Natural killer cell (primary cell): ENCODE data around the gene CORO7. TPM values are rescaled to one million over a fixed set of nuclear protein-coding genes. Genes with fewer than 3 reads are reported as not detected.

Source experiments
- ATAC-seq, 3 donors: fragments of 150-1000 bp in 2 of 3; fragments of 200-7000 bp in 1 of 3; cut with Tn5 transposase; 1 replicate in 1 of 3; 2 replicates in 2 of 3; pipeline ENCODE4 v1.10.0; 2021; ENCODE audit warnings: mild to moderate bottlenecking in 2 of 3, moderate library complexity in 2 of 3
- DNase-seq, 2 donors: peaks; one replicate each; pipeline versions ENCODE4 v3.0.0 to v3.0.0-alpha.2; 2013 to 2021; ENCODE audit warnings: mixed read lengths in 1 of 2
- H3K27ac ChIP-seq: one replicate; pipeline ENCODE4 v1.5.1; 2013; ENCODE audit warnings: mild to moderate bottlenecking, low read length
- H3K27me3 ChIP-seq: one replicate; pipeline ENCODE4 v1.6.1; 2013; ENCODE audit warnings: low read length; ENCODE audit not compliant: control insufficient read depth, insufficient read depth
- H3K36me3 ChIP-seq: one replicate; pipeline ENCODE4 v1.6.1; 2013; ENCODE audit warnings: low read length; ENCODE audit not compliant: control insufficient read depth, insufficient read depth
- H3K4me1 ChIP-seq: one replicate; pipeline ENCODE4 v1.6.1; 2013; ENCODE audit warnings: low read length; ENCODE audit not compliant: control insufficient read depth, insufficient read depth
- H3K4me3 ChIP-seq: one replicate; pipeline ENCODE4 v1.5.1; 2013; ENCODE audit warnings: low read length
- H3K9me3 ChIP-seq: one replicate; pipeline ENCODE4 v1.6.1; 2013; ENCODE audit warnings: low read length; ENCODE audit not compliant: control insufficient read depth, insufficient read depth
- H3K27ac Mint-ChIP-seq, 2 donors: one replicate each; pipeline ENCODE4 v1.8.0; 2022; ENCODE audit warnings: mild to moderate bottlenecking in 2 of 2, mixed read lengths in 2 of 2, moderate library complexity in 1 of 2
- H3K27me3 Mint-ChIP-seq, 2 donors: one replicate each; pipeline ENCODE4 v1.8.0; 2022; ENCODE audit warnings: low read depth in 2 of 2, mixed read lengths in 2 of 2
- H3K36me3 Mint-ChIP-seq: one replicate; pipeline ENCODE4 v1.8.0; 2022; ENCODE audit warnings: mixed read lengths
- H3K4me1 Mint-ChIP-seq, 2 donors: one replicate each; pipeline ENCODE4 v1.8.0; 2022; ENCODE audit warnings: mixed read lengths in 2 of 2
- H3K4me3 Mint-ChIP-seq: one replicate; pipeline ENCODE4 v1.8.0; 2022; ENCODE audit warnings: mild to moderate bottlenecking, moderate library complexity, mixed read lengths
- H3K9me3 Mint-ChIP-seq, 2 donors: one replicate each; pipeline ENCODE4 v1.8.0; 2022; ENCODE audit warnings: mixed read lengths in 2 of 2
- CTCF ChIP-seq: fragments of 200-600 bp; IDR thresholded peaks from one replicate; pipeline ENCODE4 v1.8.0; 2022; ENCODE audit warnings: antibody characterized with exemption
- WGBS: methylation state at CpG from one replicate; pipeline ENCODE4 v1.1.7; 2013; ENCODE audit warnings: missing lambda C conversion rate; ENCODE audit not compliant: insufficient coverage; 5-methylcytosine and 5-hydroxymethylcytosine counted together
- intact Hi-C: fragments of 100-400 bp; cut with micrococcal nuclease; formaldehyde crosslinking; loops from one replicate; pipeline ENCODE4 v1.14.2; 2022
- total RNA-seq, 4 donors: library from RNA; stranded (reverse); fragments of 120-200 nt in 1 of 4; gene quantifications; one replicate each; pipeline versions ENCODE4 v1.2.3 to v1.2.4, GENCODE V29; 2013 to 2022

Gene CORO7
- total RNA-seq, 3 donors from 2014 or later (not counting 1 experiment from before 2014, with no cell fraction given), result 335 to 425 (median 415) TPM

GRCh38 chr16:4352843-4353242 lies 63.6 kb downstream of the CORO7 start:
- H3K27ac Mint-ChIP-seq, result no peak overlapping the region
- no peak for ATAC-seq
- TF ChIP-seq CTCF, result no peak

GRCh38 chr16:4351880-4352279 lies 64.5 kb downstream of the CORO7 start:
- Histone ChIP-seq H3K27me3 (no peaks in the 10 kb centered on the region), H3K4me1 (peaks cover 24% of the 10 kb centered on the region), H3K36me3 (peaks cover 10% of the 10 kb centered on the region), H3K4me3 (no peak overlapping the region), H3K9me3 (no peaks in the 10 kb centered on the region), H3K27ac (no peak overlapping the region)
- no peak for TF ChIP-seq CTCF
- H3K4me3 Mint-ChIP-seq, result peak overlapping the region; percentile 95
- intact Hi-C loops, result no loop called here
- DNase-seq (peak in 1 of 2 donors; percentile 32), ATAC-seq (no peak)
- H3K9me3 Mint-ChIP-seq, result no peaks in the 10 kb centered on the region
- WGBS, result 85% methylated on average over 7 of the region's 7 CpGs
- H3K4me1 Mint-ChIP-seq, result peaks cover 10 to 22% of the 10 kb centered on the region in 2 donors
- peak overlapping the region; percentile 86 to 89 for H3K27ac Mint-ChIP-seq
- H3K36me3 Mint-ChIP-seq, result no peaks in the 10 kb centered on the region
- no peaks in the 10 kb centered on the region for H3K27me3 Mint-ChIP-seq

More at GRCh38 chr16:4352843-4353242, 63.6 kb downstream of the CORO7 start:
- no peaks in the 10 kb centered on the region for H3K27me3 ChIP-seq
- Mint-ChIP-seq H3K4me3 (no peak overlapping the region), H3K9me3 (no peaks in the 10 kb centered on the region), H3K4me1 (peaks cover 10 to 22% of the 10 kb centered on the region in 2 donors), H3K36me3 (no peaks in the 10 kb centered on the region), H3K27me3 (no peaks in the 10 kb centered on the region)
- peaks cover 16% of the 10 kb centered on the region for H3K36me3 ChIP-seq
- peaks cover 24% of the 10 kb centered on the region for H3K4me1 ChIP-seq
- DNase-seq, result peak in 1 of 2 donors; percentile 25
- H3K4me3 ChIP-seq, result no peak overlapping the region
- no peak overlapping the region for H3K27ac ChIP-seq
- intact Hi-C loops, result no loop called here
- H3K9me3 ChIP-seq, result no peaks in the 10 kb centered on the region
- WGBS, result 78% methylated on average over 5 of the region's 5 CpGs

- H3K9me3 Mint-ChIP-seq, result no peaks in the 10 kb centered on the region
- H3K4me1 ChIP-seq, result peaks cover 24% of the 10 kb centered on the region
- peak; percentile 90 to 96 (median 92) for ATAC-seq
- peak within 1 kb of the TSS; percentile 86 to 89 for H3K27ac Mint-ChIP-seq
- no peaks in the 10 kb centered on the region for H3K36me3 Mint-ChIP-seq
- H3K4me3 Mint-ChIP-seq, result peak within 1 kb of the TSS; percentile 95
- peaks cover 10 to 23% of the 10 kb centered on the region in 2 donors for H3K4me1 Mint-ChIP-seq
- peak; percentile 98 for DNase-seq
- no peaks in the 10 kb centered on the region for H3K9me3 ChIP-seq
- no peaks in the 10 kb centered on the region for H3K27me3 ChIP-seq
- peak within 1 kb of the TSS; percentile 75 for H3K27ac ChIP-seq
- TF ChIP-seq CTCF, result peak; percentile 11
- intact Hi-C loops, result no loop called here
- under 1% methylated on average over 81 of the region's 81 CpGs for WGBS
- peaks cover 8% of the 10 kb centered on the region for H3K36me3 ChIP-seq
- H3K27me3 Mint-ChIP-seq, result no peaks in the 10 kb centered on the region
- H3K4me3 ChIP-seq, result peak within 1 kb of the TSS; percentile 92
Measured at GRCh38 chr16:4350787-4351659, 65.4 kb downstream of the CORO7 start, which contains the start of gene PAM16. Gene PAM16, minus strand, starts transcription at chr16:4351321. Its CDS starts 87 bp downstream, at chr16:4351234.
